GM18870 (cell line): ENCODE measurements around the gene LRRC45.

Source experiments
- ATAC-seq: cut with Tn5 transposase; IDR thresholded peaks from one replicate; pipeline ENCODE4 v1.9.1; 2021; ENCODE audit warnings: moderate library complexity; ENCODE audit not compliant: unreplicated experiment

LRRC45 gene

DNA sequence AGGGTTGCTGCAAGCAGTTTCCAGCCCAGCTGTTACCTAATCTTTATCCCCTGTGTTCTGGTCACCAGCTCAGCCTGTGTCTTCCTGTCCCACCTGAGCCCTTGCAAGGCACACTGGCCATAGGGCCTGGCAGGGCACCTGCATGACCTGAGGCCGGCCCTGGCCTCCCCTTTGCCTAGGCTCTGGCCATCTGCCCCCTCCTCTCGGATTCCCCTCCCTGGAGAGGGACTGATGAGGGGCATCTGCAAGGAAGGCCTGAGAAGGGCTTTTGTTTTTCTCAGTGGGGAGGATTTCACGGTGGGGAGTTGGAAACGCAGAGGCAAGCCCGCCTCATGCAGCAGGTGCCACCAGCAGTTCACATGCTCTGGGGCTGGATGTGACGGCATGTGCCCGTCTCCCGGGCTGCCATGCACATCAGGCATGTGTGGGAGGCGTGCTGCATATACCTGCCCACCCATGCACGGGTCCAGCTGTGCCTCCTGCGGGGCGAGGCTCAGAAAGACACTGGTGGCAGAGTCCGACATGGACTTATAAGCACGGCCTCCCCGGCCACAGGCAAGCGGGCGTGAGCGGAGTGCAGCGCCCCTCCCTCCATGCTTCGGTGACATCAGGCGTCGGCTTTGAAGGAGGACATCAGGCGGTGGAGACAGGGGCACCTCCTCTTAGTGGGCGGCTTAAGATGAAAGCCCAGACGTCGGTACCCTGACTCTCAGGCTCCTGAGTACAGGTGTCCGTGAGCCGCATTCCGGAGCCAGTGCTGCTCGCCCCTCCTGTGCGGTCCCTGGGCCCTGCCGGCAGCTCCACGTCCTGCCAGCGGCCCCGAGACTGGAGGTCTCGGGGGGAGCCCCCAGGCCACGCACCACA is 29.1 kb upstream of the LRRC45 start:
- ATAC-seq, result no peak

DNA sequence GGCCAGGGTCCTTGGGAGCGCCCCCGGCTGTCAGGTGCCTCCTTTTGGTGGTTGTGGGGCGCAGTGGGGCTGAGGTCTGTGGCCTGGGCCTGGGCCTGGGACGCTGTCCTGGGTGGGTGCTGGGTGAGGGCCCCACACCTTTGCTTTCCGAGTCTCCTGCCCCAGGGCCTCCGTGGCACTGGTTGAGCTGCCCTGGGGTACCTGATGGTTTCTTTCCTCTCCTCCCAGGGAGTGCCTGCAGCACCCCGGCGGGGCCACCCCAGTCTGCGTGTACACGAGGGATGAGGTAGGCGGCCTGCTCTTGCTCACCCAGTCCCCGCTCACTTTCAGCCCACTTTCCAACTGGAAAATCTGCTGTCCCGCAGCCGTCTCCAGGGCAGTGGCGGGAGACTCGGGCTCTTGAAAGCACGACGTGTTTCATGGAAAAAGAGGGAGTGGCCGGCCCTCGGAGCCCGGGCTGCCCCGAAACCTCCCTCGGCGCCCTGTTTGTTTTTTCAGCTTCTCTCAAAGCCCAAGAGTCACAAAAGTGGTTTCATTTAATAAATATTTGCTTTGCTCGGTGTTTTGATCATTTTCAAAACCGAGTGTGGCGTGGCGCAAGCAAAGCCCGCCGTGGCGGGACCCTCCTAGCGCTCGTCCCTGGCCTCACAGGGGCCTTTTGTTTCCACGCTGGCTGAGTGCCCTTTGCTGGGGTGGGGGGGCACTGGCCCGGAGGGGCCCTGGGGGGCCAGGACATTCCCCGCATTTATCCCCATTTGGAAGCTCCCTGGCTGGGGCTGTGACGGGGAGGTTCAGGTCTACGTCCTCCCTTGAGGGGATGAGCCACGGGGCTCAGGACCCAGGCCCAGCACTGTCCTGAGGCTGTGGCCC is 28.3 kb upstream of the LRRC45 start:
- ATAC-seq, result no peak

DNA sequence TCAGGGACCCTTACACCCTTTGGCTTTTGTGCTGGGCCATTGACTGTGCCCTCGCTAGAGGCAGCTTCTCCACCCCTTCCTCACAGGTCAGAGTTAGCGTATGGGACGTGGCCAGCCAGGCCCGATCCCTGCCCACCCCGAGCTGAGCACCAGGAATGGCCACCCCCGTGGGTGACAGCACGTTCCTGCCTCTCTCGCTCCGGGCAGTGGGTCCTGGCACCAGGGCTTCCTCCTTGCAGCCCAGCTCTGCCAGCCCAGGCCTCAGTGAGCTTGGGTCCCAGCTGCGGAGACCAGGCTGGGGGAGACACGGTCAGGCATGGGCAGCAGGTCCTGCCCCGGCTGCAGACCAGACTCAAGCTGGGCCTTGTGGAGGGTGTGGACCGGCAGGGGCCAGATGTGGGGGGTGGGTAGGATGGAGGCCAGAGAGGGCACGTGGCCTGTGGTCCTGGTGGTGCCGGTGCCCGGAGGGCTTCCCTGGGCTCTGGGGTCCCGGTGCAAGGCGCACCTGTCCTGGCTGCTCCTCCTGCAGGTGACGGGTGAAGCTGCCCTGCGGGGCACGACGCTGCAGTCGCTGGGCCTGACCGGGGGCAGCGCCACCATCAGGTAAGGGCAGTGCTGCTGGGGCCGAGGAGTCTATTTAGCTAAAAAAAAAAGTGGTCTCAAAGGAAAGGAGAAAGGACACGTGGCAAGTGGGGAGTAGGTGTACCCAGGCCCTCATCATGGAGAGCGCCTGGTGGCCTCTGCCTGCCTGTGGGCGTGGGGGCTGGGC is 27.5 kb upstream of the LRRC45 start:
- no peak for ATAC-seq

DNA sequence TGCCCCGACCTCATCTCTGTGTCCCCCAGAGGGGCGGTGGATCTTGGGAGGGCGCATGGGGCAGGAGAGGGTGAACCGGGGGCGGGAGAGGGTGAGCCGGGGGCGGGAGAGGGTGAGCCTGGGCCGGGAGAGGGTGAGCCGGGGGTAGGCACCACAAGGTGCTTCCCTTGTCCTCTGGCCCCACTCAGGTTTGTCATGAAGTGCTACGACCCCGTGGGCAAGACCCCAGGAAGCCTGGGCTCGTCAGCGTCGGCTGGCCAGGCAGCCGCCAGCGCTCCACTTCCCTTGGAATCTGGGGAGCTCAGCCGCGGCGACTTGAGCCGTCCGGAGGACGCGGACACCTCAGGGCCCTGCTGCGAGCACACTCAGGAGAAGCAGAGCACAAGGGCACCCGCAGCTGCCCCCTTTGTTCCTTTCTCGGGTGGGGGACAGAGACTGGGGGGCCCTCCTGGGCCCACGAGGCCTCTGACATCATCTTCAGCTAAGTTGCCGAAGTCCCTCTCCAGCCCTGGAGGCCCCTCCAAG is 26.8 kb upstream of the LRRC45 start:
- no peak for ATAC-seq

DNA sequence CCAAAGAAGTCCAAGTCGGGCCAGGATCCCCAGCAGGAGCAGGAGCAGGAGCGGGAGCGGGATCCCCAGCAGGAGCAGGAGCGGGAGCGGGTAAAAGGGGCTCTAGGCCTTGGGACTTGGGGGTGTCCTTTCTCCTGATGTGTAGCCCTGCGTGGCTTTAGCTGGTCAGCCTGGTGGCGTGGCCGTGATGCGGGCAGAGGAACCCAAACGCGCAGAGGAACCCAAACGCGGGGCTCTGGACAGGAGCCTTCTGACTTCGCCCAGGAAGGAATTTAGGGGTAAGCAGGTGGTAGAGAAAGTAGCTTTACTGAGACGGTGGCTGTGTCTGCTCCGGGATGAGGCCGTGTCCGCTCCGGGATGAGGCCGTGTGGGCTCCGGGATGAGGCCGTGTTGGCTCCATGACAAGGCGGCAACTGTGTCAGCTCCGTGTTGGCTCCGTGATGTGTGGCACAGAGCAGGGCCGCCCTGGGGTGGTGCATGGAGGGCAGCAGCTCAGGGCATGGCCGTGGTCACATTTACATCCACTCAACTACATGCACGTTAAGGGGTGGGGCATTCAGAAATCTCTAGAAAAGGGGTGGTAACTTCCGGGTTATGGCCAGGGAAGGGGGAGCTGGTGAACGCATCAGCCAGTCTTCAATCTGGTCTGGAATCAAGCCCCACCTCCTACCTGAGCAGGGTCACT is 26.2 kb upstream of the LRRC45 start:
- no peak for ATAC-seq

DNA sequence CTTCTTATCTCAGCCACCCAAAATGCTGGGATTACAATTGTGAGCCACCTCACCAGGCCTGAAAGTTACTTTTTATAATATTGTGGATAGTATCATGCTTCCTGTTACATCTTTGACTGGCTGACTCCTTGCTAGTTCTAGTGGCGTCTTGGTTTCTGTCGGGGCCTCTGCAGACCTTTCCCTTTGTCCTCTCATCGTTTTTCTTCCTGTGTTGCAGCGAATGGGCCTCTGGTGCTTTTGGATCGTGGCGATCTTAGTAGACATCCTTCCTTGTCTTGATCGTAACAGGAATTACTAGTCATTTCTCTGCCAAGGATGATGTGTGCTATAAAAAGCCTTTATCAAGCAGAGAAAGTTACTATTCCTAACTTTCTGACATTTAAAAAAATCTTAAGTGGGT is 24.9 kb upstream of the LRRC45 start:
- no peak for ATAC-seq

DNA sequence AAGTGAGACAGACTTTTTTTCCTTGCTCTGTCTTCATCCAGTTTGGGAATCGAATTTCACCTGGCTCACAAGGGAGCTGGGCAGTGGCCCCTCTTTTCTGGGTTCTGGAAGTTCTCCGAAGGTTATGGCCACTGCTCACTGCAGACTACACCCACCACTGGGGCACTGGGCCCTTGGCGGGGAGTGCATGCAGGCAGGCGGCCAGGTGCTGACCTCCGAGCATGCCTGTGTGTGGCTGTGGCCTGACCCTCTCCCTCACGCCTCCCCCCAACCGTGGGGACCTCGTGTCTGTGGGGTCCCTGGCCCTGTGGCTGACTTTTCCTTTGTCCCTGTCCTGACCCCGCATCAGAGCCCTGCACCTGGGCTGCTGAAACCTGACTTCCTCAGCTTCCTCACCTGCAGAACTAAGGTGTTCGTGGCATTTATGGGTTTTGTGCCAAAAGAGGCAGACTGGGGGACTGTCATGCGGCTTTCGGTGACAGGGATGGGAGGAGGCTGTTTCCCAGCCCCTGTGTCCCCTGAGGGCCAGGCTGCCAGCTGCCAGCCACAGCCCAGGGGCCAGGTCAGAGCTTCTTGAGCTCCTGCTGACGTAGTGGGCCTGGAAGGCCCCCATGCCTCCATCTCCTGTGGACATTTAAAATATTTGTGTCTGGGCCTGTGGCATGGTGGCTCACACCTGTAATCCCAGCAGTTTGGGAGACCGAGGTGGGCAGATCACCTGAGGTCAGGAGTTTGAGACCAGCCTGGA is 24.2 kb upstream of the LRRC45 start:
- ATAC-seq, result no peak

DNA sequence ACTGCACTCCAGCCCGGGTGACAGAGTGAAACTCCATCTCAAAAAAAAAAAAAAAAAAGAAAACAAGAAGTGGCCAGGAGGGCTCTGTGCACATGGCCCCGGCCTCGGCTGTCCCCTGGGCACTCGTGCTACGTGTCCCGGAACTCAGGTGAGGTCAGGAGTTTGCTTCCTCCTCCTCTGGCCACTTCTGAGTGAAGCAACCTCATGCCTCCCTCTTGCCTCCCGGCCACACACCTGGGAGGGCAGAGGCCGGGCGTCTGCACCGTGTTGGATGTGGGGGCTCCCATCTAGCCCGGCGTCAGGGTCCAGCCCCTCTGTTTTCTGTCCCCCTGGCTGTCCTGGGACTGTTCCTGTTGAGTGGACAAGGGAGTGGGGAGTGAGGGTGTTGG is 23.5 kb upstream of the LRRC45 start:
- no peak for ATAC-seq

DNA sequence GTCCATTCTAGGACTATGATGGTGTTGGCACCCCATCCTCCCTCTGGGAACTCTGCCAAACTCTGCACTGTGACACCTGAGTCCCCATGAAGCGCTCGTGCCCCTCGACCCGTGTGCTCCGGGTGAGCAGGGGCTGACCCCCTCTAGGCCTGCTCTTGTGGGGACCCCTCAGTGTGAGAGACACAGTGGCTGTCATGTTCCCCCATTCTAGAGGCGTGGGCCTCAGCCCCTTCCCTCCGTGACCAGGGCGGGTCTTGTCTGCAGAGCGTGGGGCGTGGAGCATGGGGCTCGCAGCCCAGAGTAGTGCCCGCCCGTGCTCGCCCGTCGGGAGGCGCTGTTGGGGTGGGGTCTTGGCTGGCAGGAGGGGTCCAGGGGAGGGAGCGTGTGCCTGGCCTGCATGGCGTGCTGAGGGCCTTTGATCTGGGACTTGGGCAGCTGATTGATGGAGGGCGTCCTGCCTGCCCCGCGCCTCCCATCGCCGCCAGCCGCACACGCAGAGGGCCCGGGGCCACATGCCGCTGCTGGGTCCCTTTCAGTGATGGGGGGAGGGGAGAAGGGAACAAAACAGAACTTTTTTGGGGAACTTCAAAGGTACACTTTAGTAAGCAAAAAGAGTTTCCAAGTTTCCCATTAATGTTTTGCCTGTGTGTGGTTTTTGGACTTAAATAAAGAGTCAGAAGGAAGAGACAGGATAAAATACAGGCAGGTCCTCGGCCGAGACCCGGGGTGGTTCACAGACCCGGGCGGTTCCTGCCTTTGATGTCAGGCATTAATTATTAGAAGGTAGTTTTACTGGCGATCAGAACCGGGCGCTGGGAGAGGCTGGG is 22.9 kb upstream of the LRRC45 start:
- ATAC-seq, result no peak

DNA sequence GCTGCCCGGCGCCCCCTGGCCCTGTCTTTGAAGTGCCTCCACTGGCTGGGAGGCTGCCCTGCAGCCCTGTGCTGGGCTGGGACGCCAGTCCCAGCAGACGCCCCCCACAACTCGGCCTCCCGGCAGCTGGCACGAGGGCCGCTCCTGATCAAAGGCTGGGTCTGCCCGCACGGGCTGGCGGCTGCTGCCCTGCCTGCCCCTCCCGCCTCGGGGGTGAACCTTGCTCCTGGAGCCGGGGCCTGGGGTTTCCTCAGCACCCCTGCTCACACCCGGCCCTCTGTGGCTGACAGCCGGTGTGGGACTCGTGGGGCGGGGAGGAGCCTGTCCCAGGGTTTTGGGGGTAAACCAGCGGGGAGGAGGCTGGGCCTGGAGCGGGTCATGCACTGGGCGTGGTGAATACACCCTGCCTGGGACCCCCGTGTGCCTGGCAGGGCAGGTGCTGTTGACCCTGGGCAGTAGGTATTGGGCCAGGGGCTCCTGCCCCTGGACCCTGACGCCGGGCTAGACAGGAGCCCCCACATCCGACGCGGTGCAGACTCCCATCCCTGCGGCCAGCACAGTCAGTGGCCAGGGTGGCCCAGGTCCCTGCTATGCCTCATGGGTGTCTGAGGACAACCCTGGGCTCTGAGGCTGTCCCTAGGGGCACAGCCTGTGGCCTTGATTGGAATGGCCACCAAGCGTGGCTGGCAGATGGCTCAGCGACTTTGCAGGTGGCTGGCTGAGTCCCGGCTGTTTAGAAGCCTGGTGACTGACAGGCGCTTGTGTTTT is 22.1 kb upstream of the LRRC45 start:
- ATAC-seq, result no peak

DNA sequence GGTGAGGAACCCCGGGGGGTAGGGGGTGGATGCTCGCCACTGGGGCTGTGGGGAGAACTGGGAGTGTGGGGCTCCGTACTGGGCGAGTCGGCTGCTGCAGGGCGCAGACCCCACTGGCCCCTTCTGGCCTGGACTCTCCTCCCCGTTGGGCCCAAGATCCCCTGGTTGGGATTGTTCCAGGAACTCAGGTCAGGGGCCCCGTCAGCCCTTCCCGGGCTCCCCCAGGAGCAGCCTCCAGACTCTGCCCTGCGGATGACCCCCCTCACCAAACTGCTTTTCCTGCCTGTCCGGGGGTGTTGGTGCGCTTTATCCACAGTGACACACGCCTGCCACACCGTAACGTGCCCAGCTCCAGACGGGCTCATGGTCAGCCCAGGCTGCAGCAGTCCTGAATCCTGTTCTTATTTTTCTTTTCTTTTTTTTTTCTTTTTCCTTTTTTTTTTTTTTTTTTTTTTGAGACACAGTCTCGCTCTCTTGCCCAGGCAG is 21.5 kb upstream of the LRRC45 start:
- no peak for ATAC-seq

DNA sequence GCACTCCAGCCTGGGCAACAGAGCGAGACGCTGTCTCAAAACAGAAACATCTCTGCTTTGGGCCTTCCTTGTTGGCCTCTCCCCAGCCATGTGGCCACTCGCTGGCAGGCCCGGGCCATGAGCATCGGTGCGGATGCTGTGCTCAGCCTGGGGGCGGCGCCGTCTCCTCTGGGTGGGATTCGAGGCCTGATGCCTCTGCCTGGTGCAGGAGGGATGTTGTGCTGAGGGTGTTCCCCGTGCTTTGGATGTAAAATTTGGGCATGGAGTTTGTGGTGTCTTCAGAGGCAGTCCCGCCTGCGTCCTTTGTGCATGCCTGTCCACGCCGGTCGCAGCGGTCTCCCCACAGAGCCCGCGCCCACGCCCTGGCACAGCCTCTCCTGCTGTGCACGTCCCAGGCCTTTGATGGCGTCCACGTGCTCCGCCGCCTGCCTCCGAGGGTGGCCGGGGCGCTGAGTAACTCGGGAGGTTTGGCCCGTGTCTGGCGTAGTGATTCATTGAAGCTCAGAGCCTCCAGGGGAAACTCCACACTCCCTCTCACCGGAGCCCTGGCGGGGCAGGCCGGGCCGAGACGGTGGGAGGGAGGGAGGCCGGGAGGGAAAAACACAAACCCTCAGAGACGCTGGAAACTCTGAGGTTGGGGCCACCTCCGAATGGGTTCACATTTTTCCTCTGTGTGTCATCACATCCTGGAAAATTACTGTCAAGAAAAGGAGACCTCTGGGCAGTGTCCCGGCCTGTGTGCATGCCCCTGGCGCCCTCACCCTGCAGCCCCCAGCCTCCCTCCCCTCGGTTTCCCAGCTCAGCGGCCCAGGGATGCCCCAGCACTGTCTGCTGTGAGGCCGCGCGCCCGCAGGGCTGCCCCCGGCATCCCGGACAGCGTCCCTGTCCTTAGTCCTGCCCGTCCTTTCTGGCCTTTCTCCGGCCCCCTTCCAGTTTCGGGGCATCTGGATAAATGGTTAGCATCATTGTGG is 19.4 kb upstream of the LRRC45 start:
- no peak for ATAC-seq

DNA sequence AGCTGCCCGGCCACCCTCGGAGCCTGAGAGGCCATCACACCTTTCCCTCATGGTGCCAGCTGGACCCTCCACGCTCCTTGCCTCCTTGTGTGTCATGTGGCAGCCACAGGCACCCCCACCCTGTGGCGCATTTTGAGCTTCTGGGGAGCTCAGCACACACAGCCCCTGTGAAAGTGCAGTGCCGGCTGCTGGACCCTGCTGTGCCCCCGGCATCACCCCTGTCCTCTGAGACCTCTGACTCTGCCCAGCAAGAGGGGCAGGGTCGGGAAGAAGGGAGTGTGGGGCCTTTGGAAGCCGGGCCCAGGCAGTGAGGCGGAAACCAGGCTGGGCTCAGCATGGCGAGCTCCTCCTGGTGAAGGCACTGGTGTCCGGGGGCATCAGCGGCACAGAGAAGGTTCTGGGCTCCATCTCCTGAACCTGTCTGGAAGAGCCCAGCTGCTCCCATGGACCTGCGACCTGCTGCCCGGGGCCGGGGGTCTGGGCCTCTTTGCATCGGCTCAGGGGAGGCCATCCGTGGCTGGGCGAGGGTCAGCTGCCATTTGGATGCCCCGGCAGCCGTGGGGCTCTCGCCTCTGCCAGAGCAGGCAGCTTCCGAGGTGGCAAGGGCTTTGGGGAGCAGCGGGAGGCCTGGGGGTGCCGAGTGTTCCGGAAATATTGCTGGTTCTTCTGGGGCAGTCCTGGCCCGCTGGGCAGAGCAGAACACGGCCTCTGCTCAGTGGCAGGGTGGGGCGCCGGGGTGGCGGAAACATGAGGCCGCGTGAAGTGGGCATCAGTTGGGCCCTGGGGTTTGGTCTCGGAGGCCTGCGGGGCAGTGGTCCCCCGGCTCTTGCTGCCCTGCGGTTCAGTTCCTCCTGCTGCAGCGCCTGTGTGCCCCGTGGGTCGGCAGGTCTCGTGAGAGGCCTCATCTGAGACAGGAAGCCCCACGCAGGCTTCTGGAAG is 18.3 kb upstream of the LRRC45 start:
- no peak for ATAC-seq

DNA sequence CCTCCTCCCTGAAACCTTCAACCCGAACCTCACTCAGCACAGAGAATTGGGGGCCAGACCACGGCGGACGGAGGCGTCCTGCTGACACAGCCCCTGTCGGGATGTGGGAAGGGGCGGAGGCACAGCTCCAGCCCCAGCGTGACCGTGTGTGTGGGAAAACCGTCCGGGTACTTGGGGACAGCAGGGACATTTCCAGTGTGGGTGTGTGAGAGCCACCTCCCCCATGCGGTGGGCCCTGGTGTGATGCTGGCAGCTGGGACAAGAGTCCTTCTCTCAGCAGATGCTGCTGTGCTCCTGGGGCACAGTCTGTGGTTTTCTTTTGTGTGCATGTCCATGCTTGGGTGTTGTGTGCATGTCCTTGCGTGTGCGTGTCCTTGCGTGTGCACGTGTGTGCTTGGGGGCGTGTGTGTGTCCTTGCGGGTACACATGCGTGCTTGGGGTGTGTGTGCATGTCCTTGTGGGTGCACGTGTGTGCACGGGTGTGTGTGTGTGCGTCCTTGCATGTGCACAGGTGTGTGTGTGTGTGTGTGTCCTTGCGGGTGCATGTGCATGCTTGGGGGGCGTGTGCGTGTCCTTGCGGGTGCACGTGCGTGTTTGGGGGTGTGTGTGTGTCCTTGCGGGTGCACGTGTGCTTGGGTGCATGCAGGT is 17.3 kb upstream of the LRRC45 start:
- ATAC-seq, result no peak

DNA sequence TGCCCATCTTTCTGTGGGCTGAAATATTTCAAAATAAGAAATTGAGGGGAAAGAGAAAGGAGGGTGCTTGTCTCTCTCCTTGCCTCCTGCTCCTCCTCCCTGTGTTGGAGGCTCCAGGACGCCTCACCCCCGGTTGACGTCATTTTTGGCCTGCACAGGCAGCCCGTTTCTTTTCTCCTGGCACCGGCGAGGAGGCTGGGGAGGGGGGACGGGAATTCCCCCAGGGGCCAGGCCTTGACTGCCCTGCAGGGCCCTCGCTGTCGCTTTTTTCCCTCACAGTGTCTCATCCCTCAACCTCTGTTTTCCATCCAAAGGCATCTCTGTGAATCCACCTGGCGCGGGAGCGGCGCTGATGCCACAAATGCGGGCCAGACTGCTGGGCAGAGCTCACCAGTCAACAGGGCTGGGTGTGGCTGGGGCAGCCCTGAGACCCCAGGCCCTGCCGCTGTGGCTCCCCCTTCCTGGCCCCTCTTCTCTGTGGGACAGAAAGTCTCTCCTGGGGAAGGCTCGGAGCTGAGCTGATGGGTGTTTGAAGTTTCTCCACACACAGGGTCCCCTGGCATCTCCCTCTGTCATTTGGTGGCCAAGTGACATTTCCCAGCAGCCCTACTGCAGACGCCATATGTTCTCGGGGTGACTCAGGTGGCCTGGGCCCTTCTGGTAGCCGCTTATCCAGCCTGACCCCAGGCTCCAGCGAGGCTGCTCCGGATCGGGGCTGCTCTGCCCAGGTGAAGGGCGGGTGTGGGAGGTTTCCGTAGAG is 16.5 kb upstream of the LRRC45 start:
- no peak for ATAC-seq
